Activated naive CD4-positive, alpha-beta T cell (primary cell): ENCODE results near the gene DNPH1.

Source experiments
- DNase-seq, 4 experiments: peaks; one replicate each; lab custom pipeline; 2025; lab: John Stamatoyannopoulos, UW

The DNPH1 gene, protein sequence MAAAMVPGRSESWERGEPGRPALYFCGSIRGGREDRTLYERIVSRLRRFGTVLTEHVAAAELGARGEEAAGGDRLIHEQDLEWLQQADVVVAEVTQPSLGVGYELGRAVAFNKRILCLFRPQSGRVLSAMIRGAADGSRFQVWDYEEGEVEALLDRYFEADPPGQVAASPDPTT

DNA sequence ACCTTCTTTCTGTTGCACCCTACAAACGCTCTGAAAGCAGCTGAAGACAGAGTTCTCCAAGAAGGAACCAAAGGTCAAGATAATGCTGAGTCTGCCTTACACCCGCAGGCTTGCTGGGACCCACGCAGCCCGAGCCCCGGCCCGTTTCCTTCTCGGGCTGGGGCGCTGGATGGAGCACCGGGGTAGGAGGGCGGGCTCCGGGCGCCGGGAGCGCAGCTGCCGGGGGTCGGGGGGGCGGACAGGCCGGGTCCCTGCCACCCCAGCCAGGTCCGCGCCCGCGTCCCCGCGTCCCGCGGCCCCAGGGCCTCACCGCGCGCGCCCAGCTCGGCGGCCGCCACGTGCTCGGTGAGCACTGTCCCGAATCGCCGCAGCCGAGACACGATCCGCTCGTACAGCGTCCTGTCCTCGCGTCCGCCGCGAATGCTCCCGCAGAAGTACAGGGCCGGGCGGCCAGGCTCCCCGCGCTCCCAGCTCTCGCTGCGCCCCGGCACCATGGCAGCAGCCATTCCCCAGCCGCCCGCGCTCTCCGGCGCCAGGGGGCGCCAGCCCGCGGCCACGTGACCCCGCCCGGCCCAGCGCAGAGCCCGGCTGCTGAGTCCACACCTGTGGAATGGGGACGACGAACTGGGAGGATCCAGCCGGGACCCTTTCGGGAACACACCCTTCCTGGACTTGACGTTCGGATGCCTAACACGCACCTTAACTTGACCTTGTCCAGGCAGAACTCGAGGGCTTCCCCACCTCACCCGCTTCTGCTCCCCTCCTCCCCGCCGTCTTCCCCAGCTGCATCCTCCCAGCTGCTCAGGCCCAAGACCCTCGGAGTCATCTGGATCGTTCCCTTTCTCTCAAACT lies at the start of gene DNPH1:
DNPH1 (minus strand) TSS at position 531 of the 852 bp plus-strand sequence; CDS start at position 506, 25 bp downstream.
- DNase-seq, result peak; percentile 57 to 78 (median 60)

DNA sequence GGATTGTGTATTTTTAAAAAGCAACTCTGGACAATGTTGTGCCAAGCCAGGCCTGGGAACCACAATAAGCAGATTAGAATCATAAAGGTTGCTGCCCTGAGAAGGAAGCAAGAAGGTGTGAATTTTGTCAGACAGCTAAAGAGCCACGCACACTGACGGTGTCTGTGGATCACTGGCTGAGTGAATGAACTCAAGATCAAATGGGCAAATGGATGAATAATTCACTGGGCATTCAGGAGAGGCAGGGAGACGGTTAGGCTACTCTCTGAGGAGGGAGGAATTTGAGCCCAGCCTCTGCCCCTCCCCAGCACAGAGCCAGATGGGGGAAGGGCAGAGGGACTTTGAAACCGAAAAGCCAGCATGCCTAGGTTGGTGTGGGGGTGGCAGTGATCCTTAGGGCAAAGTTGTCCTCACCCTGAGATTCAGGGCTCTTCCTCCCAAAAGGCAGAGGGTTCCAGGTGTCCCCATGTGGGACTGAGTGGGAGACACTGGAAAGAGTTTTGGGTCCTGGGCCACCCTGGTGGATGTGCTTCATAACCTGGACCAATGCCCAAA lies 49.3 kb upstream of the DNPH1 start:
- DNase-seq, result no peak

DNA sequence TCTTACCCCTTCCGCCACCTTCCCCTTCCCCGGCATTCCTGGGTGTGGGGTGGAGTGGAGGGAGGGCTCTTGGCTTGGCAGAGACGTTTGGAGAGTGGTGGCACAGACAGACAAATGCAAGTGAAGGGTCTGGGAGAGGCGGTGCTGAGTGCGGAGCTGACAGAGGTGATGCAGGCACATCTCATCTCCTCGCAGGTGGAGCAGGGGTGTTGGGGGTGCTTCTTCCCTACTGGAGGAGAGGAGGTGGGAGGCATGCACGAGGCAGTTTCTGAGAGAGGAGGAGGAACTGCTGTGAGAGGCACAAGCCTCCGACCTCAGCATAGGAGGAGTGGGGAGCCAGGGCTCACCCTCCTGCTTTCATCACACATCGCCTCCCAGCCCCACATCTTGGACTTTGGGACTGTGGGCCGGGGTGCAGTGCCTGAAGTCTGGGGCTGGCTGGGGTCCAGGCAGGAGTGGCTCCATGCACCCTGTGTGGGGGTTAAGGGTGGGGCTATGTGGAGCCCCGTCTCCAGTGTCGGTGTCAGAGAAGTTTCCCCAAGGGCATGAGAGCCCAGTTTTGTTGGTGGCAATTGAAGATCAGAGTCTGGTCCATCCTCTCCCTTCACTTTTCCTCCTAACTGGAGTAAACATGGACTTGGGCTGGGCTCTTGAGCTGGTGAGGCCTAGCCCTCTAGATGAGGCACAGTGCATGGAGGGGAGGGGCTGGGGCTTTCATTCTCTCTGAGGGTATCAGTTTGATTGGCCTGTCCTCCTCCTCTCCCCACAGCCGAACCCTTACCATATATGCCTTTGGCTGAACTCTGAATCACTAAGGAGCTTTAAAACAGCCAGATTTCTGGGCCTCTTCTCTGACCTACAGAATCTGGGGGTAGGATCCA lies 48.6 kb upstream of the DNPH1 start:
- no peak for DNase-seq

DNA sequence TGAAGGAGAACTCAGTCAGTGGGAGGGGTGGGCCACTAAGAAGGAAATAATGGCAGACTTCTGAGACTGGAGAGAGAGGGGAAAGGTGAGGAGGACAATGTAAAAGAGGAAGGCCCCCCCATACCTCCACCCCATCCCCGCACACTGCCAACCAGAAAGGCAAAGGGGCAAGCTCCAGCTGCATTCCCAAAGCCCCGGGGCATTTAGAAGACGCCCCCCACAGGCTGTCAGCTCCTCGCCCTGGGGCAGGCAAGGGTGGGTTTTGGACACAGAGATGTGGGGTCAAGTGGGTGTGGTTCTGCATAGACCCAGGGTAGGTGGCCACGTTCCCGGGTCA lies 48.0 kb upstream of the DNPH1 start:
- DNase-seq, result no peak

DNA sequence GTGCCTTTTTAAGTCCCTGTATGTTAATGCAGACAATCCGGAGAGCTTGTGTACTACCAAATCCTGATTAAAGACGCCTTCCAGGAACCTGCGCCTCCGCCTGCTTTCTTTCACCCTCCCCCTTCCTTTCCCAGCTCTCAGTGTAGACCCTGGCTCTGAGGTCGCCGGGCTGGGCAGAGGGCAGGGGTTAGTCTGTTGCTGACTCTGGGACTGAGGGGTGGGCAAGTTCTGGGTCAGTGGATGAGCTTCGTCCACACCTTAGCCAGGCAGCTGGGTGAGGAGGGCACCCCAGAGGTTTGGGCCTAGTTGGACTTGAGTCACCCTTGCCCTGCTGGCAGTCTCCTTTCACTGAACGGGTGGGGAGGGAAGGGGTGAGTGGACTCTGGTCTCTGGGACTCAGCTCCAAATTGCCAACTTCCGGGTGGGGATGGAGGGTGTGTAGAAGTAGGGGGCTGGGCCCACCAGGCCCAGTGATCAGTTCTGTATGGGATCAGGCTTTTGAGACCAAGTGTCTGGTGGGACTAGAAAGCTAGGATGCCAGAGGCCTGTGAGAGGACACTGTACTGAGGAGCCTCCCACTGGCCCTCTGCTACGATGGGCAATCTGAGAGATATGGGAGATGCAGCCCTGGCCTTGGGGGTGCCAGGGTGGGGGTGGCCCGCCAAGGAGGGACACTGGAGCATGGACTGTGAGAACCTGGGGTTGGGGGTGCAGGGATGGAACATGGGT lies 47.5 kb upstream of the DNPH1 start:
- no peak for DNase-seq

DNA sequence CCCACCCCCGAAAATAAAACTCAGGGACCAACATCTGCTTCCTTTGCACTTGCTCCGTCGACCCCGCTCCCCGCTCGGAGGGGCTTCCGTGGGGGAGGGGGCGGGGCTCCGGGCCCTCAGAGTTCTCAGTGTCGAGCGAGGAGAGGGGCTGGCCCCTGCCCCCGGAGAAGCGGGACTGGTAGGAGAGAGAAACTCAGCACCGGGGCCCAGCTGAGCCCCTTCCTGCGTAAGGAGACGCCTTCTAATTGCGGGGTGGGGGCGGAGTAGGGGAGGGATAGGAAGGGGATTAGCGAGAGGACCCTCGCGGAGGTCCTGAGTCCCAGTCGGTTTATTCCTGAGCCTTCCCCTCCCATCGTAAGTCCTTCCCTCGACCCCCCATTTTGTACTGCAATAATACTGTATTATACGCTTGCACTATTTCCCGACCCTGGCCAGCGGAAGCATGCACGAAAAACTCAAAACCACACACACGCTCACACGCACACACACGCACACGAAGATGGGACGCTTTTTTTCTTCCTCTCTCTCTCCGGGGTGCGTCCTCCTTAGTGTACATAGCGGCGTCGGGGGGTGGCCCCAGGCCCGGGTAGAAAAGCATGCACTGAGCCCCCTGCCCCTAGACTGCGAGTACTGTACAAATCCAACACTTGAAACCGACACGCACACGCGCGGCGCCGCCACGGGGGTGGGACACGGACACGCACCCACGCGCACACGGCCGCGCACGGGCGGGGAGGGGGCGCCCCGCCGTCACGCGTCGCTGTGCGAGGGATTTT lies 46.7 kb upstream of the DNPH1 start:
- DNase-seq, result peak in 1 of 4 experiments; percentile 8

DNA sequence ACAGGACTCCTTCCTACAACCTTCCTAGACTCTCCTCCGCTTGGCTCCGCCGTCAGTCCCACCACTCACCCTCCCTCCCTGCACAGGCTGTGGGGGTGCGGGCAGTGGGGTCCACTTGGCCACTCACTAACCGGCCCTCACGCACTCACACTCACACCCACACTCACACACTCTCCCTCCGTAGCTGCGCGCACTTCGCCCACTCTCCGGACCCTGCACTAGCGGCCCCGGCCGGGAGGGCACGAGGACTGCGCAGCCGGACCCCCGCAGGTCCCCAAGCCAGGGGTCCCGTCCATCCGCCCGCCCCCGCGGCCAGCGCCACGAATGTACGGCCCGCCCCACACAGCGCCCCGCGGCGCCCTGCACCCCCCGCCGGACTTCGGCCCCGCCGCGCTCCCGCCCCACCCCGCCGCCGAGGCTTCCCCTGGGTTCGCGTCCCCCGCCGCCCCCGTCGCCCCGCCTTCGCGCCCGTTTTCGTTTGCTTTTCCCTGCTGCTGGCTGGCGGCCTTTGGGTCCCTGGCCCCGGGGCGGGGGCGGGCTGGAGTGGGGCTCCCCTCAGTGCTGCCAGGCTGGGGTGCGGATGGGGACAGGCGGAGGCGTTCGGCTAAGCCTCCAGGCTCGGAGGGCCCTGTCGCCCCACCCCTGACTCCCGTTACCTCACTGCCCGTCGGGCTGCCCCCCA lies 45.8 kb upstream of the DNPH1 start:
- peak in 1 of 4 experiments; percentile 18 for DNase-seq

DNA sequence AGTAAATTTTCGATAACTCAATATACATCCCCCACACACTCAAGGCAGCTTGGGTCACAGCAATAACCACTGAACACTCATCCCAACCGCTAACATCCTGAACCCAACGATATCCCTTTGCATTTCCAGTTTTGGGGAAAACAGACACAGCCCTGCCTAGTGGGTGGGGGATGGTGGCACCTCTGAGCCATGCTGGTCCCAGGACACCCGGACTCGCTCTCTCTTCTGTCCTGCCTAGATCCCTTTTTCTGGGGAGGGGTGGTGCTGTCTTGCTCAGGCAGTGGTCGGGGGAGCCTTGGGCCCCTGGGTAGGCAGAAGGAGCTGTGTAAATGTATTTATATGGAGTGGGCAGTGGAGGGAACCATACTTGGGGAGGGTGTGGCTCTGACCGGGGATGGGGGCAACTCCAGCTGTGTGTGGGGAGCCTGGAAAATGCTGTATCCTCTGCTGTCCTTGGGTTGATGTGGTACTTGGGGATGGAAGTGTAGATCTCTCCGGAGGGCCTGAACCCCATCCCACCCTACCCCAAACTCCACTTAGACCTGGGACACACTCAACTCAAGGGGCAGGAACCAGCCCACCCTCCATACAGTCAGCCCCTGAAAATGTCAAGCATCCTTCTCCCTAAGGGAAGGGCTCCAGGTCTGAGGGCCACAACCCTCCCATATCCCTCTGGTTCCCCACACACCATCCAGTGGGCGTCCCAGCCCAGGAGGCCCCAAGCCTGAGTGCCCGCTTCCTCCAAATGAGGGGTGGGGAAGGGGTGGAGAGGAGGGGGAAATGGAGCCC lies 45.0 kb upstream of the DNPH1 start:
- DNase-seq, result no peak

DNA sequence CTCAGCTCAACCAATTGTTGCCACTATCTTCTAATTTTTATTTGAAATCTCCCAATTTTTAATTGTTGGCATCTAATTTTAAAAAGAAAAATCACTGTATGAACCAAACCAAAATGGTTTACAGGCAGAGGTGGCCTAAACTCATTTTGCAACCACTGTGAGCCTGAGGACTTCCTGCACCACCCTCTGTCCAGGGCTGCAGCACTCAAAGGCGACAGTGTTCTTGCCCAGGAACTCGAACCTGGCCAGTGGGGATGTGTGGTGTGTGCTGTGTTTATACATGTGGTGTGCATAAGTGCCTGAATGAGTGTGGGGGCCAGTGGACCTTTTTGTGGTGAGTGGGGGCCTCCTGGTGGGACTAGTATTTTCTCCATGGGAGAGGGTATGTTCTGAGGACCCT lies 44.4 kb upstream of the DNPH1 start:
- DNase-seq, result no peak

DNA sequence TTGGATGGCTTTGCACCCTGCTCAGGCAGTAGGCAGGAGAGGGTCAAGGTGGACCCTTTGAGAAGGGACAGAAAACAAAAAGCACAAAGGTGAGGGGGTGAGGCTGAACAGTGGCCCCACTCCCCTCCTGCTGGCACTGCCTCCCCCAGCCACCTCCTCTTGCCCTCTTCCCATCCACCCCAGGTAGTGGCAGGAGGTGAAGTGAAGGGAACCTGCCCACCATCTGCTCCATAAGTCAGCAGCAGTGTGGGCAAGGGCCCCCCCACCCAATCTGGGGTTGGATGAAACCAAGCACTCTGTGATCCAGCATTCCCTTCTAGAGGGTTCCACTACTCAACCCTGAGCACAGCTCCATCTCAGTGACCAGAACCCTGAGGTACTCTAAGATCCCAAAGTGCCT lies 42.7 kb upstream of the DNPH1 start:
- DNase-seq, result no peak

DNA sequence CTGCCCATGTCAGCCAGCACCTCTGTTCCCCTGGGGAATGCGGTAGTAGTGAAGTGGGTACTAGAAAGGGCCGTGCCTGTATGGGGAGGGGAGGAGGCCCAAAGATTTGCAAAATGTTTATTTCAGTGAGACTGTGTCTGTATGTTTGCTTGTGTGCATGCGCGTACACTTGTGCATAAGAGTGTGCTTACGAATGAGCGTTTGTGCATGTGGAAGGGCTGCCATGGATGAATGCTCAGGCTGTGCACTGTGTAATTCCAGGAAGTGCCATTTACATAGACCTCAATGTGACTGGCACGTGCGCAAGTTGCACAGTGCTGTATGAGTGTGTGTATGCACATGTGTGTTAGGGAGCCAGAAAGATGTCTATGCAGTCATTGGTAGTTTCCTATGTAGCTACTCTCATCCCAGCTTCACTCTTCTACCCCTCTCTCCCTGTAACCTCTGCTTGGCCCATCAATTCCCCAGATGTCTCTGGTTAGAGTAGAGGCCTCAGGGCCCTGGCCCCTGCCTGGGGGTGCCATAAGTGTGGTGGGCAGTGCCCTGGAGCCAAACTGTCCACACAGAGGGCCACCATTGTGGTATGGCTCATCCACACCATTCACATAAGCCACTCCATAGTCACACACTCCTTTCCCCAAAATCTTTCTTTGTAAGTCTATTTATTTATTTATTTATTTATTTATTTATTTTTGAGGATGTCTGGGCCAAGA lies 42.0 kb upstream of the DNPH1 start:
- no peak for DNase-seq

DNA sequence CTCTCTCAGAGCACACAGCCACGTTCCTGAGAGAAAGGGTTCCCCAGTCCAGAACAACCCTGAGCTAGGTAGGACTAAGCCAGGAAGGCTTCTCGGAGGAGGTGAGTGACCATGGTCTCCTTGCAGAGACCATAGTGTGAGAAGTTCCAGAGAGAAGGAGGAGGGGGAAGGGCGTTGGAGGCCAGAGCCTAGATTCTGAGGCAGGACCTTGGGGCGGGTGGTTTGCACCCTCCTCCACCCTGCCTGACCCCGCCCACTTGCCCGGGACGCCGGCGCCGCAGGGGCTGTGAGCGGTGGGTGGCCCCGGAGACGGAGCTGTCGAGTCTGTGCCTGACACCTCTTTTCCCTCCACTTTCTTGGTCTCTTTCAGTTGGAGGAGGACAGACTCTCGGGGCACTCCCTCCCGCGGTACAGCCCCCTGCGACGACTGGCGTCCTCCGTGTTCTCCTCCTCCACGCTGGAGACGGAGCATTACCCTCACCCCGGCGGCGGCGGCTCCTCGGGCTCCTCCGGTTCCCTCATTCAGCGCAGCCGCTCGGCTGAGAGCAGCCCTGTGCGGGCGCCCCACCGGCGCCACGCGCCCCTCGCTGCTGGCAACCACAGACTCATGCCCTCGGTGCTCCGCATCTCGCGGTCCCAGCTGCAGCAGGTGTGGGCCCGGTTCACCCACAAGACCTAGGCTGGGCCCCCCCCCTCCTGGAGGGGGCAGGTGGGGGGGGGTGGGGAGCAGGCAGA lies 40.2 kb upstream of the DNPH1 start:
- DNase-seq, result peak in 2 of 4 experiments; percentile 20 to 39

DNA sequence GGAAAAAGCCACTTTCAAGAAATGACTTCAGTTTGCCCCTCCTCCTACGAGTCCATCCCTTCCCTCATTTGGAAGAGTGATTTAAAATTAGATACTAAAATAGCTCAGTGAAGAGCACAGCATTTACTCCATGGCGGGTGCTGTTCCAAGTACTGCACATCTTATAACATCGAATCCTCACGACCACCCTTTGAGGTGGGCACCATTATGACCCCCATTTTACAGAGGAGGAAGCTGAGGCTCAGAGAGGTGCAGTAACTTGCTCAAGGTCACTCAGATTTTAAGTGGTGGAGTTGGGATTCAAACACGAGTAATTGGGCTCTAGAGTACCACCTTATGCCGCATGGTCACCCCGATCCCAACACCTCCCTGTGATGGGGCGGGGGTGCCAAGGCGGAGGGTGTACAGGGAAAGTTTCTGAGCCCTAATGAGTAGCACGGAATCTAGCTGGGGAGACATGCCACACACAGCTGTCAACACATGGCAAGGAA lies 39.5 kb upstream of the DNPH1 start:
- DNase-seq, result no peak

DNA sequence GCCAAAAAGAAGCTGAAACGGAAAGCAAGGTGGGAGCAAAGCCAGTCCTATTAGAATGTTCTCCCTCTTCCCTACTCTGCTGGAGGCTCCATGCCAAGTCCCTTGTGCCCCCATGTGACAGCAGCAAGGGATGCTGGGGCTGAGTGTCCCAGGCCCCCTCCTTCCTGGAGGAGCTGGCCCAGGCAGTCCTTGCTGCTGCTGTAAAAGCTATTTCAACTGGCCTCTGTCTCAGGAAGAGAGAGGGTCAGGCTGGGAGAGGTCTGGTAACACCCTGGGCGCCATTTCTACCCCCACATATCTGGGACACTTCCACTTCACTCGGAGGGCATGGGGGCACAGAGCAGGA lies 39.0 kb upstream of the DNPH1 start:
- no peak for DNase-seq

DNA sequence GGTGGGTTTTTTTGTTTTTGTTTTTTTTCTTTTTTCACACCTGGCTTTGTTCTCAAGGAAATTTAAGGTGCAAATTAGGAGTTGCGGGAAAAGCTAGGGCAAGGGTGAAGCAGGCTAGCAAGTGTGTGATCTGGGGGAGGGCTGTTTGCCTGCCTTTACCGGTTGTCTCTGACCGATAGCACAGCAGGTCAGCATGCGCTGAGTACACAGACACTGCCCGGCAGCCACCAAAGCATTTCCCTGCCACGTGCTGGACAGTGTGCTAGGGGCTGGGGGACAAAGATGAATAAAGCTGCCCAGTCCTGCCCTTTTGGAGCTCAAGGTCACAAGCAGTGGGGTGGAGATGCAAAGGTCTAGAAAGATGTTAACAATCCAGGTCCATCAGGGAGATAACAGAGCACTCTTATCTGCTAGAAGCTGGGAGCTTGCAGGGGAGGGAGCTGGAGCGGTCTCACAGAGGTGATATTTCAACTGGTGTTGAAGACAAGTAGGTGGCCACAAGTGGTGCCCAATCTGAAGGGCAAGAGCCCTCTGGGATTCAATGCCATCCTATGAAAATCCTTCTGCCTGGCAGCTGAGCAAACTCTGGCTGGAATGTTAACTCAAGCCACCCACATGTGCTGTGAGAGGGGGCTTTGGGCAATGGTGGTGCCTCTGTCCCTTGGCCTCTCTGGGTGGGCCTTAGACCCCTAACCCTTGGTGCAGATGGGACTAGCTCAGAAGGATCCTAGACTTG lies 38.5 kb upstream of the DNPH1 start:
- DNase-seq, result no peak

DNA sequence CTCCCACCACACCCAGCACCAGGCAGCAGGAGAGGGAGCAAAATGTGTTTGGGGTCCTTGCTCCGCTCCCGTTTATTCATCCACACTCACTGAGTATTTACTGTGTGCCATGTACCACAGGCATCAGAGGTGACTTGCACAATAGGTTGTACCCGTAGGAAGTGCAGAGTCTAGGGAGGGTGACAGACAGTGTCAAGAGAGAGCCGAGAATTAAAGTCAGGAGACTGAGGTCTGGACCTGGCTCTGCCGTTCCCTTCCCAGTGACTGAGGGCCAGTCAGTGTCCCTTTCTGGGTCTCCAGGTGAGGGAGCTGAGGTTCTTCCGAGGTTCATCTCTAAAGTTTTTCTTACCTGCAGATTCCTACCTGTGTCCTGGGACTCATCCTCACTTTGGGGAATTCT lies 36.3 kb upstream of the DNPH1 start:
- DNase-seq, result no peak

DNA sequence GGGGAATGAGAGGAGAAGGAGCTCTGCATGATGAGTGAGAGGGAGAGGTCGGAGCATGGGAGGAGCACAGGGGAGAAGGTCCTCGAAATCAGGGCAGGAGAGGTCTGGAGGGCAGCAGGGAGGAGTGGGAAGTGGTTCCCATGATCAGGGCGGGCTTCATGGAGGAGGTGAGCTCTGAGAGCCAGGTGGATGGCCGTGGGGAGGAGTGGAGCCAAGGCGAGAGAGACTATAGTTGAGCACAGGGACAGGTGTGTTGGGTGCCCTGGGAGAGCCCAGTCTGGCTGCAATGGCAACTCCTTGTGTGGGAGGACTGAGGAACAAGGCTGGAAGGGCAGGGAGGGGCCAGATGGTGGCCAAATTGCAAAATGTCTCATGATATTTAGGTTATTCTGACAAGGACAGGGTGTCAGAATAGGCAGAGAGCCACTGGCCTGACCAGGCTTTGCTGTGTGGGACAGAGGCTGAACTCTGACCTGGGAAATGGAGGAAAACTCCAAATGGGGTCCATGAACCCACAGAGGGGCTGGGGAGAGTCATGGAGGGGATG lies 35.4 kb upstream of the DNPH1 start:
- DNase-seq, result no peak
